GM18873 (cell line): ENCODE data around the gene ZNF212.

Source experiments
- ATAC-seq: cut with Tn5 transposase; IDR thresholded peaks from one replicate; pipeline ENCODE4 v1.9.1; 2021; ENCODE audit warnings: mild to moderate bottlenecking, moderate library complexity, moderate number of reproducible peaks; ENCODE audit not compliant: unreplicated experiment, low FRiP score

ZNF212 gene

GRCh38 chr7:149302865-149303264, 63.4 kb downstream of the ZNF212 start:
- ATAC-seq = no peak

- no peak for ATAC-seq
These were observed 64.6 kb downstream of the ZNF212 start for GRCh38 chr7:149304006-149304405.
